ENCODE data around the gene LCN10. TPM values are rescaled to one million over a fixed set of nuclear protein-coding genes. Genes with fewer than 3 reads are reported as not detected.

The LCN10 gene
- total and polyA plus RNA-seq, 2 of the 13 experiments (the other 11 are each of a cell fraction or from before 2014, with no cell fraction given), result 0.53 to 0.61 TPM

GRCh38 chr9:136693490-136694162, 49.1 kb downstream of the LCN10 start (continued):
- TF ChIP-seq ZNF687 (CRISPR knock-in tag; IDR thresholded peaks at IDR 0.05) (peak; percentile 79), FOXC1 (CRISPR knock-in tag; IDR thresholded peaks at IDR 0.05; ENCODE audit: borderline replicate concordance) (no peak), AGO2 (optimal IDR thresholded peaks at IDR 0.05; ENCODE audit: low read depth, low read length) (no peak), MAZ (IDR thresholded peaks at IDR 0.05; ENCODE audit: borderline replicate concordance, low read depth, low read length) (no peak), MAZ (CRISPR knock-in tag; IDR thresholded peaks at IDR 0.05; ENCODE audit: low read depth) (peak; percentile 22; the same call in 1 of the 2 replicates), SUZ12 (IDR thresholded peaks at IDR 0.05; ENCODE audit: low read depth, low read length) (no peak), NKX3-1 (CRISPR knock-in tag; IDR thresholded peaks at IDR 0.05) (no peak), ZBTB21 (CRISPR knock-in tag; IDR thresholded peaks at IDR 0.05) (no peak), HMG20A (CRISPR knock-in tag; IDR thresholded peaks at IDR 0.05; ENCODE audit: borderline replicate concordance) (peak; percentile 49; the same call in 1 of the 2 replicates), ATM (IDR thresholded peaks at IDR 0.05; ENCODE audit: borderline replicate concordance) (no peak), DZIP1 (CRISPR knock-in tag; IDR thresholded peaks at IDR 0.05) (no peak), ZNF703 (CRISPR knock-in tag; IDR thresholded peaks at IDR 0.05; ENCODE audit: borderline replicate concordance) (no peak), SMAD3 (CRISPR knock-in tag; IDR thresholded peaks at IDR 0.05) (peak; percentile 11; the same call in 1 of the 2 replicates), ZIK1 (CRISPR knock-in tag; IDR thresholded peaks at IDR 0.05; ENCODE audit: borderline replicate concordance, low read depth) (no peak), BCL3 (CRISPR knock-in tag; IDR thresholded peaks at IDR 0.05) (no peak), SETDB1 (CRISPR knock-in tag; IDR thresholded peaks at IDR 0.05; ENCODE audit: borderline replicate concordance) (no peak), GRHL1 (CRISPR knock-in tag; conservative IDR thresholded peaks at IDR 0.05) (no peak), SIX4 (CRISPR knock-in tag; IDR thresholded peaks at IDR 0.05) (no peak), ZZZ3 (CRISPR knock-in tag; IDR thresholded peaks at IDR 0.05; ENCODE audit: borderline replicate concordance) (peak; percentile 47; the same call in 1 of the 2 replicates), PHF8 (CRISPR knock-in tag; IDR thresholded peaks at IDR 0.05) (no peak), ZFAT (CRISPR knock-in tag; conservative IDR thresholded peaks at IDR 0.05) (no peak)
